GM21717 (cell line): ENCODE data around the gene CDY1B.
"Not testable (repeated sequence)": the region's sequence is repeated elsewhere in the genome, so short reads cannot be mapped to it uniquely, and the experiment has no call there.

Source experiments
- ATAC-seq: cut with Tn5 transposase; IDR thresholded peaks from one replicate; pipeline ENCODE4 v1.9.1; 2021; ENCODE audit warnings: mild to moderate bottlenecking, moderate library complexity; ENCODE audit not compliant: unreplicated experiment

CDY1B gene, protein sequence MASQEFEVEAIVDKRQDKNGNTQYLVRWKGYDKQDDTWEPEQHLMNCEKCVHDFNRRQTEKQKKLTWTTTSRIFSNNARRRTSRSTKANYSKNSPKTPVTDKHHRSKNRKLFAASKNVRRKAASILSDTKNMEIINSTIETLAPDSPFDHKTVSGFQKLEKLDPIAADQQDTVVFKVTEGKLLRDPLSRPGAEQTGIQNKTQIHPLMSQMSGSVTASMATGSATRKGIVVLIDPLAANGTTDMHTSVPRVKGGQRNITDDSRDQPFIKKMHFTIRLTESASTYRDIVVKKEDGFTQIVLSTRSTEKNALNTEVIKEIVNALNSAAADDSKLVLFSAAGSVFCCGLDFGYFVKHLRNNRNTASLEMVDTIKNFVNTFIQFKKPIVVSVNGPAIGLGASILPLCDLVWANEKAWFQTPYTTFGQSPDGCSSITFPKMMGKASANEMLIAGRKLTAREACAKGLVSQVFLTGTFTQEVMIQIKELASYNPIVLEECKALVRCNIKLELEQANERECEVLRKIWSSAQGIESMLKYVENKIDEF

DNA sequence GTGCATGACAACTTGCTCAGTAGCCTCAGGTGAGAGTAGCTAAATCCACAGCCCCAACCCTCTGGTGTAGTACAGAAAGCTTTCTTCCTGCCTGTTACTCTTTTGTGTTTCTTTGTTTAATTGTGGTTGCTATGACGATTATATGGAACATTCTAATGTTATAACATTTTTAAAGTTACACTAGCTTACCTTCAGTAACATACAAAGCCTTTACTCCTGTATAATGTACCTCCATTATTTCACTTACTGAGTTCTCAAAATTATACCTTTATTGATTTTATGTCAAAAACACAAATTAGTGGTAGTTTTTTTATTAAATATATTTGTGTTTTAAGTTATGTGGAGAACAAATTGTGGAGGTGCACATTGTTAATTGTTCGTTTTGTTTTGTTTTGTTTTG is at the start of gene CDY1B:
Gene CDY1B (minus strand): TSS at position 101 of the 400 bp plus-strand sequence. CDS start 331 bp downstream, outside the sequence.
- ATAC-seq = not testable (repeated sequence)

DNA sequence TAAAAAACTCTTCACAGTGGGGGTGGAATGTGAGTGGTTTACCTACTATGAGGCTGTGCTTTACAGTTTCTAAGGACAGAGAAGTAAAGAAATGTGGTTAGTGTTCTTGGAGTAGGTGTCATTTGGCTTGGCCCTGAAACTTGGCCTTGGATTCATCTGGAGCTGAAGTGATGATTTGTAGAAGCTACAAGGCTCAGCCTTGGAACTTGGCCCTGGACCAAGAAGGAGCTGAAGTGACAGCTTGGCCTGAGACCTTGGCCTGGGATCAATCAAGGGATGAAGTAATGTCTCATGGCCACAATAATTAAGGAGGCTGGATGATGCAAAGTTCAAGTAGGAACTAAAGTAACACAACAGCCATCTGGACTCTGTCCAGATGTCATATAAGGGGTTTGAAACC is 1.7 kb upstream of the CDY1B start:
- not testable (repeated sequence) for ATAC-seq

DNA sequence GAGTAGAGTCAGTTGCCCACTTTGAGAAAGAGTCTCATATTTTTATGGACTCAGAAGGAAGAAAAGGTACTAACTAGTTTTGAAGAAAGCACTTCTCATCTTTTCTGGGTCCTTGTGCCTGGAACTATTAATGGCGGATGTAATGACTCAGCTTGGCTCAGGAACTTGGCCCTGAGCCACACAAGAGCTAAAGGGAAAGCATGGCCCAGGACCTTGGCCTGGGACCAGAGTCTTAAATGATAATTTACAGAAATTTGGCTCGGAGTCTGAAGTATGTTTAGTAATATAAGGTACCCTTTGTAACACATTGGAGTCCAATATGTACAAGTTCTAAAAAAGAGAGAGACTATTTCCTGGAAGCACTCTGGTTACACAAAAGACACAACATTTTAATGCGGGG is 4.6 kb downstream of the CDY1B start:
- not testable (repeated sequence) for ATAC-seq

- not testable (repeated sequence) for ATAC-seq
These were observed 8.7 kb downstream of the CDY1B start for GRCh38 chrY:24039008-24039718.

GRCh38 chrY:24026212-24027103 is 21.4 kb downstream of the CDY1B start:
- not testable (repeated sequence) for ATAC-seq
